Esophagus mucosa (tissue), 1 donor: ENCODE measurements around the gene XRN1. TPM values are rescaled to one million over a fixed set of nuclear protein-coding genes. Genes with fewer than 3 reads are reported as not detected.
"Not testable (repeated sequence)": the region's sequence is repeated elsewhere in the genome, so short reads cannot be mapped to it uniquely, and the experiment has no call there.

ENCODE experiments used
- ATAC-seq: fragments of 200-7000 bp; cut with Tn5 transposase; one replicate; pipeline ENCODE4 v1.9.1; 2020
- total RNA-seq: library from RNA; stranded (reverse); gene quantifications from one replicate; pipeline ENCODE4 v1.2.4, GENCODE V29; 2023
- donor health status: DM: yes; HTN: yes; CAD: no.

The XRN1 gene, protein sequence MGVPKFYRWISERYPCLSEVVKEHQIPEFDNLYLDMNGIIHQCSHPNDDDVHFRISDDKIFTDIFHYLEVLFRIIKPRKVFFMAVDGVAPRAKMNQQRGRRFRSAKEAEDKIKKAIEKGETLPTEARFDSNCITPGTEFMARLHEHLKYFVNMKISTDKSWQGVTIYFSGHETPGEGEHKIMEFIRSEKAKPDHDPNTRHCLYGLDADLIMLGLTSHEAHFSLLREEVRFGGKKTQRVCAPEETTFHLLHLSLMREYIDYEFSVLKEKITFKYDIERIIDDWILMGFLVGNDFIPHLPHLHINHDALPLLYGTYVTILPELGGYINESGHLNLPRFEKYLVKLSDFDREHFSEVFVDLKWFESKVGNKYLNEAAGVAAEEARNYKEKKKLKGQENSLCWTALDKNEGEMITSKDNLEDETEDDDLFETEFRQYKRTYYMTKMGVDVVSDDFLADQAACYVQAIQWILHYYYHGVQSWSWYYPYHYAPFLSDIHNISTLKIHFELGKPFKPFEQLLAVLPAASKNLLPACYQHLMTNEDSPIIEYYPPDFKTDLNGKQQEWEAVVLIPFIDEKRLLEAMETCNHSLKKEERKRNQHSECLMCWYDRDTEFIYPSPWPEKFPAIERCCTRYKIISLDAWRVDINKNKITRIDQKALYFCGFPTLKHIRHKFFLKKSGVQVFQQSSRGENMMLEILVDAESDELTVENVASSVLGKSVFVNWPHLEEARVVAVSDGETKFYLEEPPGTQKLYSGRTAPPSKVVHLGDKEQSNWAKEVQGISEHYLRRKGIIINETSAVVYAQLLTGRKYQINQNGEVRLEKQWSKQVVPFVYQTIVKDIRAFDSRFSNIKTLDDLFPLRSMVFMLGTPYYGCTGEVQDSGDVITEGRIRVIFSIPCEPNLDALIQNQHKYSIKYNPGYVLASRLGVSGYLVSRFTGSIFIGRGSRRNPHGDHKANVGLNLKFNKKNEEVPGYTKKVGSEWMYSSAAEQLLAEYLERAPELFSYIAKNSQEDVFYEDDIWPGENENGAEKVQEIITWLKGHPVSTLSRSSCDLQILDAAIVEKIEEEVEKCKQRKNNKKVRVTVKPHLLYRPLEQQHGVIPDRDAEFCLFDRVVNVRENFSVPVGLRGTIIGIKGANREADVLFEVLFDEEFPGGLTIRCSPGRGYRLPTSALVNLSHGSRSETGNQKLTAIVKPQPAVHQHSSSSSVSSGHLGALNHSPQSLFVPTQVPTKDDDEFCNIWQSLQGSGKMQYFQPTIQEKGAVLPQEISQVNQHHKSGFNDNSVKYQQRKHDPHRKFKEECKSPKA (N-terminal part only)
- 32.6 TPM for total RNA-seq

DNA sequence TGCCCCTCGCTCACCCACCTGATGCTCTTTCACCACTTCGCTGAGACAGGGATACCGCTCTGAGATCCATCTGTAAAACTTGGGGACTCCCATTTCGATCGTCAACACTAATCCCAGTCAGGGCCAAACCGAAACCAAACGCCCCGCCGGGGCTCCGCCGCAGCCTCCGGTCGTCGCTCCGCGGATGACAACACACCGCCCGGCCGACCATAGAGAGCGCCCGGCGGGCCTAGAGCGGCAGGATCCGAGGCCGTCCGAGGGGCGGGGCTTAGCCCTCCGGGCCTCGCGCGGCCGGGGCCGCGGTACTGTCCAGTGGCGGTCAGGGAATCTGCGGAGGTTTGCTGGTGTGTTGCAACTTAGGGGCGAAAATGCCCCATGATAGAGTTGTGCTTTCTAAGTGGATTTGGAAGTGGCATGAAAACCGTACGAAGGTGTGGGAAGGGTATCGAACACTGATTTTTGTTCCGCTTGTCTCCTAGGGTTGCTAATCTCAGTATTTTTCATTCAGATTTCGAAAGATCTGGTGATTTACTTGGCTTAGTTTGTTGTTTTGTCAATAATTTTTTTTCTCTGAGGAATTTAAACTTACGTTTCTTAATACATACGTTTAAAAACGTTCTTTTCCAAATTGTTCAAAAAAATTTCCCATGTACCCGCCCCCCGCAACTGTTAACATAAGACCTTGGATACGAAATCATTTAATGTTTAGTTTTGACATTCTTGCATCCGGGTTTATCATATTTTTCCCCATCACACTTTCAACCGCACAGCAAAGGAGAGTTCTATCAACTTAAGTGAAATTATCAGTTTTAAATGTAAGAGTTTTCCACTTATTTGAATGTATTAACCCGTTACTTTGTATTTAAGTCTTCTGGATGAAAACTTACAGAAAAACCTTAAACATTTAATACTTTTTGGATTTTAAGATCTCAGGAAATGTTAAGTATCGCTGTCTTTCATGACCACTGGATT is at the start of gene XRN1:
Gene XRN1, minus strand, starts transcription at position 186 of the 972 bp plus-strand sequence. Its CDS starts 93 bp downstream, at position 93.
- ATAC-seq = peak; percentile 99

- ATAC-seq = no peak
Observed at GRCh38 chr3:142495103-142495502, 47.3 kb upstream of the XRN1 start.

- ATAC-seq = no peak
Observed at GRCh38 chr3:142492184-142492583, 44.3 kb upstream of the XRN1 start.

DNA sequence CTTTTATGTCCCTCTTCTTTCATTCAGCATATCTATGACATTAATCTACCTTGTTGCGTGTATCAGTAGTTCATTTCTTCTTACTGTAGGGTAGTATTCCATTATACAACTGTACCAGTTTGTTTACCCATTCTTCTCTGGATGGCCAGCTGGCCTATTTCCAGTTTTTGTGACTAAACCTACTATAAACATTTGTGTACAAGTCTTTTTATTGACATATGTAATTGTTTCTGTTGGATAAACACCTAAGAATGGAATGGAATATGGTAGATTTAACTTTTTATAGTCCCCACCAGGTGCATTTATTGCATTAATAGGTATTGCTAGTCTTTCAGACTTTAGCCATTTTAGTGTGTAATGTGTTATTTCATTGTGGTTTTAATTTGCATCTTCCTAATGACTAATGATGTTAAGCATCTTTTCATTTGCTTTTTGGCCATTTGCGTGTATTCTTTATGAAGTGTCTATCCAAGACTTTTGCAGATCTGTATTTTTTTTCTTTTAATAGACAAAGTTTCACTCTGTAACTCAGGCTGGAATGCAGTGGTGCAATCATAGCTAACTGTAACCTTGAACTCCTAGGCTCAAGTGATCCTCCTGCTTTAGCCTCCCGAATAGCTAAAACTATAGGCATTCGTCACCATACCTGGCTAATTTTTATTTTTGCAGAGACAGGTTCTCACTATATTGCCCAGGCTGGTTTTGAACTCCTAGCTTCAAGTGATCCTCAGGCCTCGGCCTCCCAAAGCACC is 41.9 kb upstream of the XRN1 start:
- ATAC-seq = no peak

DNA sequence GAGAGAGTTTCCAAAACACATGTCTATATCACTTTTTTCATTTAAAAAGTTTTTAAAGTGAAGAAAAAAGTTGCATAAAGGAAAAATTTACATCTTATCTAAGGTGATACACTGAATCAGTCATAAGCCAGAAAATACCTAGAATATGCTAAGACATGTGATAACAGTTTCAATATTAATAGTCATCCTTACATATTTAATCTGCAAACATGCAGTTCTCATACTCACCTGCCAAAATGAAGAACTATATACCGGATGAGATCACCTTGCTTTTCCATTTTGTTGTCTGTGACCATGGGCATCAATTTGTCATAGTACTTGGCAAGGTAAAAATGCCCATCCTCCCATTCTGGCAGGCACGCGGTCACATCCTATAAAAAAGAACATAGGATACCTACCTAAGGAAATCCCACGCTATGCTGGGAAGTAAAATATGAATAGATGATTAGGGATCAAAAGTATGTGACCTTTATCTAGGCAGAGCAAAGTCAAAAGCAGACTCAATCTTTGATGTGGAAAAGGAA is 37.1 kb upstream of the XRN1 start:
- no peak for ATAC-seq

GRCh38 chr3:142481196-142481595 is 33.4 kb upstream of the XRN1 start:
- ATAC-seq = no peak

- no peak for ATAC-seq
Observed at GRCh38 chr3:142470826-142471225, 23.0 kb upstream of the XRN1 start.

- no peak for ATAC-seq
Observed at GRCh38 chr3:142468456-142468855, 20.6 kb upstream of the XRN1 start.

- ATAC-seq = no peak
Observed at GRCh38 chr3:142467768-142468167, 19.9 kb upstream of the XRN1 start.

GRCh38 chr3:142460689-142461088 is 12.9 kb upstream of the XRN1 start:
- ATAC-seq = no peak

DNA sequence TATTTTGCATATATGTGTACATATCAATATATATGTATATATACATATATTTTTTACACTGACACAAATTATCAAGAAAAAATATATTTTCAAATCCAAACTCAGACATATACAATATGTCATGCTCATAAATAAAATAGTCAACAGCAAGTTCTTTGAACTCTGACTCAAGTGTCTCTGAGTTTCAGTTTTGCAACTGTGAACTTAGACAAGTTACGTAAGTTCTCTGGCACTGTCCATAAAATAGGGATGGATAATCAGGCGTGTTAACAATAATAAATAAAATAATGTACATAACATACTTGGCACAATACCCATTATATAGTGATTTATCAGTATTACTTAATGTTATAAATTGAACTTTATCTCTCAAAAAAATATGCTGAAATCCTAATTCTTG is 12.1 kb upstream of the XRN1 start:
- no peak for ATAC-seq

- ATAC-seq = no peak
Observed at GRCh38 chr3:142459096-142459495, 11.3 kb upstream of the XRN1 start.

GRCh38 chr3:142450881-142451280 is 3.0 kb upstream of the XRN1 start:
- no peak for ATAC-seq

- ATAC-seq = no peak
Observed at GRCh38 chr3:142450189-142450588, 2.4 kb upstream of the XRN1 start.

DNA sequence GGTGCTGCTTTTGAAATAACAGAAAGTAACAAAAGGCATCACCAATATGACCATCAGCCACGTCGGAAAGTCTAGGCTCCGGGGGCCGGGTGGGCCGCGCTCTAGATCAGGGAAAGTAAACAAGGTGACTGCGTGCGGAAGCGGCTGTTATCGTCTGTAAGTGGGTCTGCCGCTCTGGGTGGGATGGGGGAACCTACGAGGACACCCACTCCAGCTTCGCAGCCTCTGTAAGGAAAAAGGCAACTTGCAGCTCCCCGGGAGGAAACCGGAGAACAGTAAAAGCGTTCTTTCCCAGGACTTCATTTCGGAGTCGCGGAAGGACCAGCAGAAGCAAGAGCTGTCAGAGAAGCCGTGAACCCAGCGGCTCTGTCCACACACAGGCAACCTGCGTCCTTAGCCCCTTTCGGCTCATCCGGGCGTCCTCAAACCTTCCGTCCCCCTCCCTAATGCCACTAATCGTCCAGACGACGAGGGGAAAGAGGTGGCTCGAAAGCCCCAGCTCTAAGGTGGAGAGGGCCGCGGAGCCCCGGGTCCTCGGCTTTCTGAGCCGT is 461 bp downstream of the XRN1 start:
- peak; percentile 51 for ATAC-seq

GRCh38 chr3:142445816-142446254 is 2.0 kb downstream of the XRN1 start:
- ATAC-seq = no peak

DNA sequence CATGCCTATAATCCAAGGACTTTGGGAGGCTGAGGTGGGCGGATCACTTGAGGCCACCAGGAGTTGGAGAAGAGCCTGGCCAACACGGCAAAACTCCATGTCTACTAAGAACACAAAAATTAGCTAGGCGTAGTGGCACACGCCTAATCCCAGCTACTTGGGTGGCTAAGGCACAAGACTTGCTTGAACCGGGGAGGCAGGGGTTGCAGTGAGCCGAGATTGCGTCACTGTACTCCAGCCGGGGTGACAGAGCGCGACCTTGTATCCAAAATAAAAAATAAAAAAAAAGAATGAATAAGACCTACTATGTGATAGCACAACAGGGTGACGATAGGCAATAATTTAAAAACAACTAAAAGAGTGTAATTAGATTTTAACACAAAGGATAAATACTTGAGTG is 3.5 kb downstream of the XRN1 start:
- ATAC-seq = no peak

DNA sequence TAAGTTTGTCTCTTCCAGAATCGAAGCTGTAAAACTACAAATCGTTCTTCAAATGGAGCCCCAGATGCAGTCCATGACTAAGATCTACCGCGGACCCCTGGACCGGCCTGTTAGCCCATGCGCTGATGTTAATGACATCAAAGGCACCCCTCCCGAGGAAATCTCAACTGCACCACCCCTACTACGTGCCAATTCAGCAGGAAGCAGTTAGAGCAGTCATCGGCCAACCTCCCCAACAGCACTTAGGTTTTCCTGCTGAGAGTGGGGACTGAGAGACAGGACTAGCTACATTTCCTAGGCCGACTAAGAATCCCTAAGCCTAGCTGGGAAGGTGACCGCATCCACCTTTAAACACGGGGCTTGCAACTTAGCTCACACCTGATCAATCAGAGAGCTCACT is 4.8 kb downstream of the XRN1 start:
- not testable (repeated sequence) for ATAC-seq

- ATAC-seq = not testable (repeated sequence)
Observed at GRCh38 chr3:142439499-142440220, 8.2 kb downstream of the XRN1 start.
